Gastrocnemius medialis (tissue), 4 donors: ENCODE data around the gene CYGB.
A peak's percentile ranks its signal among the peaks of the same experiment; 100 is the strongest.

Source experiments
- CTCF ChIP-seq, 5 experiments: fragments of 450-650 bp in 3 of 5; fragments of 200-600 bp in 2 of 5; sonication (generic) in 2 of 5; IDR thresholded peaks in 4 of 5; conservative IDR thresholded peaks in 1 of 5; 1 replicate in 4 of 5; 2 replicates in 1 of 5; pipeline ENCODE4 v1.5.1; 2016 to 2019; ENCODE audit warnings: antibody characterized with exemption in 5 of 5, mild to moderate bottlenecking in 3 of 5, moderate library complexity in 3 of 5
- POLR2A ChIP-seq, 2 donors: fragments of 450-650 bp; IDR thresholded peaks; one replicate each; pipeline ENCODE4 v1.6.1; 2017; ENCODE audit warnings: antibody characterized with exemption in 2 of 2, mild to moderate bottlenecking in 2 of 2, moderate library complexity in 2 of 2

DNA sequence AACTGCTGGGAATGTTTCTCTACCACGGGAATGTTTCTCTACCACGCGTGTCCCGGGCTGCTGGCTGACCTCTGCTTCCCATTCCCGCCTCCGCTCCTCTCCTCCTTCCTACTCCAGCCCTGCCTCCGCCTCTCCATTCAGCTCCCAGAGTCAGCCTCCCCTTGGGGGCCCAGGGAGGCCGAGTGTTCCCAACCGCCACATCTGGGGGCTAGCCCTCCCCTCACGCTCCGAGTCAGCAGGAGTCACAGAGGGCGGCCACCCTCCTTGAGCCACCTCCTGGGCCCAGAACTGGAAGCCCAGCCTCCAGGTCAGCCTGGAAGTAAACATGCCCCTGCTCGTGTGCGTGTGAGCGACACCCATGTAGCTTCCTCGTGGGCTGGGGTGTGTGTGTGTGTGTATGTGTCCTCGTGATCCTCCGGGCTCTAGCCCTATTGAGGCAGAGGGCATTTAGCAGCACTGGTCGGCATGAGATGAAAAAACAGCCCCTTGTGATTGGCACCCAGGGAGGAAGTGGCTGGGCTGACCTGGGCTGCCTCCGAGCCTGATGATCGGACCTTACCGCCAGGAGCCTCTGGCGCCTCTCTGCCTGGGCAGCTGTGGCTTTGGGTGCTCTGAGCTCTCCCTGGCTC is 7.3 kb downstream of the CYGB start:
- TF ChIP-seq CTCF (IDR thresholded peaks at IDR 0.05 in 4 of 5, conservative IDR thresholded peaks at IDR 0.05 in 1 of 5) (no peak), POLR2A (IDR thresholded peaks at IDR 0.05) (peak in 1 of 2 donors; percentile 22)
